ENCODE results near the gene FOXA3. TPM values are rescaled to one million over a fixed set of nuclear protein-coding genes. Genes with fewer than 3 reads are reported as not detected.

The FOXA3 gene
- polyA plus RNA-seq, 1 donor (not counting 4 experiments of a cell fraction or from before 2014, with no cell fraction given): not detected

DNA sequence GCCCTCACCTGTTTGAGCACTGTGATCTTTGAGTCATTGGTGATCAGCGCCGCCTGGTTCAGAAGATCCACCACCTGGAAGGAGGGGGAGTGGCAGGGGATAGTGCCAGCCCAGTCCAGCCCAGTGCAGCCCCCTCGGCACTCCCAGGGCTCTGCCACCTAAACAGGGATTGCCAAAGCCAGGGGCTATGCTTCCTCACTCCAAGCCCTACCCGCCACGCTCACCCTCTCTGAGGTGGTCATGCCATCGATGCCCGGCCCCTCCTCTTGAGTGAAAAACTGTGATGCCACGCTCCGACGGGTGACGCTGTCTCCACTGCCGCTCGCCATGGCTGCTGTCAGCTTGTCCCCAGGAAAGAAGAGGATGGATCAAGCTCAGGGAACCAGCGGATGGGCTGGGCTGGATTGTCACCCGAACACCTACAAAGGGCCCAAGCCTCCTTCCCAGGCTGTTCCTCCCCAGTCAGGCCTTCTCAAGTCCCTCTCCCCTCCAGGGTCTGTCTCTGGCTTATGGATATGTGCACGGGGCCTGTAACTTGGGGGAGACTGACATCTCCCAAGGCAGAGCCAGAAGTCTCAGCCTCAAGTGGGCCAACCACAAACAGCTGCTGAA, 9.9 kb upstream of the FOXA3 start:
- H3K9ac ChIP-seq (ENCODE audit: control insufficient read depth, extremely low read depth, insufficient read depth, low read length): no peak overlapping the region
- no peak overlapping the region for H3K4me3 ChIP-seq (ENCODE audit: control insufficient read depth in 2 of 3, extremely low read depth in 1 of 3, insufficient read depth in 2 of 3, low read depth in 1 of 3, low read length in 3 of 3)
- TF ChIP-seq EZH2 (IDR thresholded peaks at IDR 0.05; ENCODE audit: low read length): no peak
- H3K4me1 ChIP-seq (ENCODE audit: control insufficient read depth, extremely low read depth, insufficient read depth, low read length): no peaks in the 10 kb centered on the region
- H2AFZ ChIP-seq (ENCODE audit: control insufficient read depth, low read length): no peak overlapping the region
- H3K79me2 ChIP-seq (ENCODE audit: control insufficient read depth, insufficient read depth, low read length): peaks cover 25% of the 10 kb centered on the region
- no peaks in the 10 kb centered on the region for H3K9me1 ChIP-seq (ENCODE audit: control insufficient read depth, extremely low read depth, insufficient read depth, low read length)
- DNase-seq (ENCODE audit: low read depth, low spot score): no peak
- dilution Hi-C loops (cut with MboI; ENCODE audit: extremely low pct_ligation_motif_present, low sequenced_read_pairs): no loop called here
- H3K36me3 ChIP-seq (ENCODE audit: control insufficient read depth in 2 of 2, extremely low read depth in 1 of 2, insufficient read depth in 2 of 2, low read length in 2 of 2): peaks cover 37 to 38% of the 10 kb centered on the region in 2 experiments
- no peaks in the 10 kb centered on the region for H3K27me3 ChIP-seq (ENCODE audit: control insufficient read depth, extremely low read depth, insufficient read depth, low read length)
- no peaks in the 10 kb centered on the region for H3K9me3 ChIP-seq (ENCODE audit: control insufficient read depth, low read depth, low read length)
- H3K4me2 ChIP-seq (ENCODE audit: control insufficient read depth, extremely low read depth, insufficient read depth, low read depth, low read length): no peak overlapping the region
- H4K20me1 ChIP-seq (ENCODE audit: control insufficient read depth, extremely low read depth, insufficient read depth, low read length): no peaks in the 10 kb centered on the region
- no peak overlapping the region for H3K27ac ChIP-seq (ENCODE audit: control insufficient read depth, insufficient read depth, low read length)
- no peak for FAIRE-seq

DNA sequence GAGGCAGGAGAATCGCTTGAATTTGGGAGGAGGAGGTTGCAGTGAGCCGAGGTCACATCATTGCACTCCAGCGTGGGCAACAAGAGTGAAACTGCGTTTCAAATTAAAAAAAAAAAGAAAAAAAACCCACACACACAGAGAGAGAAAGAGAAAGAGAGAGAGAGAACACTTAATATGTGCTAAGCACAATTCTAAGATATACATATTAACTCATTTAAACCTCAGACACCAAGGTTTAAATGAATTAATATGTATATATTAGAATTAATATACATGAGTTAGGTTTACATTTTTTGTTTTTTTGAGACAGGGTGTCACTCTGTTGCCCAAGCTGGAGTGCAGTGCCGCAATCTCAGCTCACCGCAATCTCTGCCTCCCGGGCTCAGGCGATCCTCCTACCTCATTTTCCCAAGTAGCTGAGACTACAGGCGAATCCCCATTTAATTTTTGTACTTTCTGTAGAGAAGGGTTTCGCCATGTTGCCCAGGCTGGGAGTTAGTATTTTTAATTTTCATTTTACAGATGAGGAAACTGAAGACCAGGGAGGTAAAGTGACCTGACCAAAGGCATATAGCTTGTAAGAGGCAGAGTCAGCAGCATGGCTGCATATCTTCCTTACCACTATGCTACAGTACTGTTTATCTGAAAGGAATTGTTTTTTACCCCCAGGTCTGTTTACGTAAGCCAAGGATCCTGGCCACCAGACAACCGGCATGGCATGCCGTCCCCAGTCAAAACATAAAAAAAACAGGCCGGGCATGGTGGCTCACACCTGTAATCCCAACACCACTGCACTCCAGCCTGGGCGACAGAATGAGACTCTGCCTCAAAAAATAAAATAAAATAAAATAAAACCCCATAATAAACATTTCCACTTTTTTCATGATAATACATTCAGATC, 3.5 kb upstream of the FOXA3 start:
- no peak overlapping the region for H3K4me3 ChIP-seq (ENCODE audit: control insufficient read depth in 2 of 3, extremely low read depth in 1 of 3, insufficient read depth in 2 of 3, low read depth in 1 of 3, low read length in 3 of 3)
- no peaks in the 10 kb centered on the region for H3K9me1 ChIP-seq (ENCODE audit: control insufficient read depth, extremely low read depth, insufficient read depth, low read length)
- no peaks in the 10 kb centered on the region for H4K20me1 ChIP-seq (ENCODE audit: control insufficient read depth, extremely low read depth, insufficient read depth, low read length)
- peaks cover 8 to 10% of the 10 kb centered on the region in 2 experiments for H3K36me3 ChIP-seq (ENCODE audit: control insufficient read depth in 2 of 2, extremely low read depth in 1 of 2, insufficient read depth in 2 of 2, low read length in 2 of 2)
- FAIRE-seq: no peak
- H3K27ac ChIP-seq (ENCODE audit: control insufficient read depth, insufficient read depth, low read length): no peak overlapping the region
- no peak for DNase-seq (ENCODE audit: low read depth, low spot score)
- no peak overlapping the region for H2AFZ ChIP-seq (ENCODE audit: control insufficient read depth, low read length)
- peaks cover 24% of the 10 kb centered on the region for H3K27me3 ChIP-seq (ENCODE audit: control insufficient read depth, extremely low read depth, insufficient read depth, low read length)
- H3K9me3 ChIP-seq (ENCODE audit: control insufficient read depth, low read depth, low read length): no peaks in the 10 kb centered on the region
- TF ChIP-seq, protein P1, sequence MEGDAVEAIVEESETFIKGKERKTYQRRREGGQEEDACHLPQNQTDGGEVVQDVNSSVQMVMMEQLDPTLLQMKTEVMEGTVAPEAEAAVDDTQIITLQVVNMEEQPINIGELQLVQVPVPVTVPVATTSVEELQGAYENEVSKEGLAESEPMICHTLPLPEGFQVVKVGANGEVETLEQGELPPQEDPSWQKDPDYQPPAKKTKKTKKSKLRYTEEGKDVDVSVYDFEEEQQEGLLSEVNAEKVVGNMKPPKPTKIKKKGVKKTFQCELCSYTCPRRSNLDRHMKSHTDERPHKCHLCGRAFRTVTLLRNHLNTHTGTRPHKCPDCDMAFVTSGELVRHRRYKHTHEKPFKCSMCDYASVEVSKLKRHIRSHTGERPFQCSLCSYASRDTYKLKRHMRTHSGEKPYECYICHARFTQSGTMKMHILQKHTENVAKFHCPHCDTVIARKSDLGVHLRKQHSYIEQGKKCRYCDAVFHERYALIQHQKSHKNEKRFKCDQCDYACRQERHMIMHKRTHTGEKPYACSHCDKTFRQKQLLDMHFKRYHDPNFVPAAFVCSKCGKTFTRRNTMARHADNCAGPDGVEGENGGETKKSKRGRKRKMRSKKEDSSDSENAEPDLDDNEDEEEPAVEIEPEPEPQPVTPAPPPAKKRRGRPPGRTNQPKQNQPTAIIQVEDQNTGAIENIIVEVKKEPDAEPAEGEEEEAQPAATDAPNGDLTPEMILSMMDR (optimal IDR thresholded peaks at IDR 0.05 in 1 of 3, IDR thresholded peaks at IDR 0.05 in 1 of 3, conservative IDR thresholded peaks at IDR 0.05 in 1 of 3; ENCODE audit: extremely low read depth in 1 of 3, insufficient read depth in 2 of 3, low read length in 3 of 3): no peak
- no peak for TF ChIP-seq EZH2 (IDR thresholded peaks at IDR 0.05; ENCODE audit: low read length)
- H3K4me1 ChIP-seq (ENCODE audit: control insufficient read depth, extremely low read depth, insufficient read depth, low read length): peaks cover 10% of the 10 kb centered on the region
- dilution Hi-C loops (cut with MboI; ENCODE audit: extremely low pct_ligation_motif_present, low sequenced_read_pairs): no loop called here
- no peak overlapping the region for H3K9ac ChIP-seq (ENCODE audit: control insufficient read depth, extremely low read depth, insufficient read depth, low read length)
- H3K4me2 ChIP-seq (ENCODE audit: control insufficient read depth, extremely low read depth, insufficient read depth, low read depth, low read length): no peak overlapping the region
- peaks cover 50% of the 10 kb centered on the region for H3K79me2 ChIP-seq (ENCODE audit: control insufficient read depth, insufficient read depth, low read length)

Measured in keratinocyte (primary cell).